GM19324 (cell line): Measurements from ENCODE around the gene KRT33B.
"Not testable (repeated sequence)": the region's sequence is repeated elsewhere in the genome, so short reads cannot be mapped to it uniquely, and the experiment has no call there.

Source experiments
- ATAC-seq: cut with Tn5 transposase; IDR thresholded peaks from one replicate; pipeline ENCODE4 v1.9.1; 2021; ENCODE audit warnings: mild to moderate bottlenecking, moderate library complexity; ENCODE audit not compliant: unreplicated experiment, low FRiP score

The KRT33B gene

DNA sequence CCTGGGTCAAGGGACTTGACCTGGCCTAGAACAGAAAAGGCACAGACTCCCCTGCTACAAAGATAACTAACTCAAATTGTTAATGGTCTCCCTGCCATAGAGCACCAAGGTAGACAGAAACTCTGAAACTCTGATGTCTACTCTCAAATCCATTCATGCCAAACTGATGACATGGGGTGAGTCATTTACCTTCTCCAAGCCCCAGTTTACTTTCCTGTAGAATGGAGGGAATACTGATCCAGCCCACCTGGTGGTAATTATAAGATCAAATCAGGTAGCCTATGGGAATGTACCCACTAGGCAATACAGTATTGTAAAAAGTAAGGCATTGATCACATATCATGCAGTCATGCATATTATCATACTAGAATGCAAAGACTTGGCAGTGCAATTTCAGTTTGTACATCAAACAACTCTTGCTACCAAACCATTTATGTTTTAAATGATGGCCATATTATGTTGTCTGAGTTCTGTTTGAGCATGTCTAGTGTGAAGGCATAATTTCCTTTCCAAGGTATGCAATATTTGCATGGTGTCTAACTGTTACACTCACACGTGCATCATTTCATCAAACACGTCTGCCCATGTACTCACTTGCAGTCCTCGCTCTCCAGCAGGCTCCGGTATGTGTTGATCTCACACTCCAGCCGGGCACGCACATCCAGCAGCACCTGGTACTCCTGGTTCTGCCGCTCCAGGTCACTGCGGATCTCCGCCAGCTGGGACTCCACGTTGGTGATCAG is 24.8 kb upstream of the KRT33B start:
- ATAC-seq, result no peak

DNA sequence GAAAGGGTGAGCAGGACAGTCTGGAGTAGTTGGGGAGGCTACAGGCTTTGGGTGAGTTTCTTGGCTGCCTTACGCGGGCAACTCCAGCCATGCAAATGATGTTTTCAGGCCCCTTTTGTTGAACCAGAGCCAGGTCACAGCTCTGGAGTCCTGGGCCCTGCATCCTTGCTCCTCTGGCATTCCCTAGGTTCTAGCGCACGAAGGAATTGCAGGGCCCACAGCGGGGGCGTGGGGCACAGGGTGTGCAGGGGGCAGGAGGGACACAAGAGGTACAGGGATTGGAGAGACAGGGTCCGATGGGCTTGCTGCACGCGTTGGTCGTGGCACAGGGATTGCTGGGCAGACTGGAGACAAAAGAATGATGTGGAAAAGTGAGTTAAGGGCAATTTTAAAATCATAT is 24.2 kb upstream of the KRT33B start:
- no peak for ATAC-seq

DNA sequence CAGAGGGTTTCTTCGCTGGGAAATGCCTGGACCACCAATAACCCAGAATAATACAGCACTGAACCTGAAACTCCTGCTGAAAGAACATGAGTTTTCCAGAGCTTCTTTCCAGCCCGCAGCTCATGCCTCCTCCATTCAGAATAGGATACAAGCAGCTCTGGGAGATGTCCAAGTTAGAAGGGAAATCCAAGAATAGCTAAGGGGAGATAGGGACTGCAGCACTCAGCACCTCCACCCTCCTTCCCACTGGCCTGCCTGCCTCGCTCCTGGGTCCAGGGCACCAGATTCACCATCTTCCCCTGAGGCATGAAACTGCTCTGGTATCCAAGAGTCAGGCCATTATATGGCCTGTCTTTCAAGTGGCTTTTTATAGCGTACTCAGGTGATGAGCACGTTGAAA is 23.7 kb upstream of the KRT33B start:
- no peak for ATAC-seq

DNA sequence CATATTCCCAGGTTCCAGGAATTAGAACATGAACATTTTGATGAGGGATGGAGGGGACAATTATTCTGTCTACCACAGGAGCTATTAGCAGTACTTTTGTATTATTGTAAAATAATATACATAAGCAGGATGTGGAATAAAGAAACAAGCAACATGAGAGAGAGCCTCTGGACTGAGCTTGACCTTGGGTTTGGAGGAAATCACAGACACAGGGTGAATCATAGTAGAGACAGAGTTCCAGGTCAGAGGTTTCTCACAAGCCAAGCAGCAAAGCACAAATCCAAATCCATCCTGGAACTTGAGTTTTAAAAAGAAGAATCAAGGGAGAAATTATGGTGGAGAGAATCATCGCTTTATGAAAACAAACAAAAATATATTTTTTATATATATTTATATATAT is 22.7 kb upstream of the KRT33B start:
- no peak for ATAC-seq

DNA sequence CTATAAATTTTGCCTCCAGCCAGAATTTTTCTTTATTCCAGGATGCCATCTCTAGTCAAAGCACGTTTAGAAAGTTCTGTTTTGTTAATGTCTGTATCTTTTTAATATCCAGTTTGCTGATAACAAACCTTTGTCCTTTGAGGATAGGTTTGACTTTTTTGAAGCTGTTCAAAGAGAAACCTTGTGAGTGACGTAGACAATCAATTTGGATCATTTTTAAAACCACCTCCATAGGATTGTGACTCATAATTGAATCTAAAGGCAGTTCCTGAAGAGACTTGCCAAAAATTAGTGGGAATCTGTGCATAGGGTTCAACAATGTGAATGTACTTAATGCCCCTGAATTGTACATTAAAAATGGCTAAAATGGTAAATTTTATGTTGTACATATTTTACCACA is 21.9 kb upstream of the KRT33B start:
- no peak for ATAC-seq

DNA sequence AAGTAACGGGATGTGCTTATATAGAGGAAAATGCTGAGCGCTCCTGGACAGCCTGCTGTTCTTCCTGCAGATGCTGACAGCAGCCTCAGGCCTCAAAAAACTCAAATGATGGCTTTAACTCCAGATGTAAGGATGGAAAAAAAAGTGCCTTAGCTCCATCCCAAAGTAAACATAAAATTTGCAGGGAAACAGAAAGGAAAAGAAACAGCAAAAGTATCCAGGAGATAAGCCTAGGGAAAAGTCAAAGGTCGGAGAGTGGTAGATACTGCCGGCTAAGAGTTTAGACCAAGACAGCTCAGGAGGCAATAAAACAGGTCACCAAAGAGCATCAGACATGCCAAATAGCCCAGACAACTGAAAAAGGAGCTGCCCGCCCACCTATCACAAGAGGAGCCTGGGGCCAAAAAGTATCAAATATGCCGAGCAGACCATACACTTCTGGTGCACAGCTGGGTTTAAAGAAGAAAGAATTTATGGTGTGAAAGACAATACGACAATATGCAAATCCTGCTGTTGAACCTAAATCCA is 20.9 kb upstream of the KRT33B start:
- no peak for ATAC-seq

DNA sequence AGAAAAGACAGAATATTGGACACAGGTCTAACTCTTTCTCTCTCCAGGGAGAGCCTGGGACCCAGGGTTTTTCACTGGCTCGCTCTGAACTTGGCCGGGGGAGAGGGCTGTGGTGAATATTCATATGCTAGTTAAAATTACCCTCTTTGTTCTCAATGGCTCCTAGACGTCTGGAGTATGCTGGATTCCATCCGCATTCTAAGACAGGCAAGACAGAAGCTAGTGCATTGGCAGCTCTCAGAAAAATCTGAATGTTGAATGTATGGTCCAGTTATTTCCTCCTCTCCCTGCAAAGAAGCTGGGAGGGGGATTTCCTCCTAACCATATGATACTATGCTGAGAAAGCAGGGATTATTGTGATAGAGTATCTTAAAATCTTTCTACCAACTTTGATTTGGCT is 18.1 kb upstream of the KRT33B start:
- no peak for ATAC-seq

DNA sequence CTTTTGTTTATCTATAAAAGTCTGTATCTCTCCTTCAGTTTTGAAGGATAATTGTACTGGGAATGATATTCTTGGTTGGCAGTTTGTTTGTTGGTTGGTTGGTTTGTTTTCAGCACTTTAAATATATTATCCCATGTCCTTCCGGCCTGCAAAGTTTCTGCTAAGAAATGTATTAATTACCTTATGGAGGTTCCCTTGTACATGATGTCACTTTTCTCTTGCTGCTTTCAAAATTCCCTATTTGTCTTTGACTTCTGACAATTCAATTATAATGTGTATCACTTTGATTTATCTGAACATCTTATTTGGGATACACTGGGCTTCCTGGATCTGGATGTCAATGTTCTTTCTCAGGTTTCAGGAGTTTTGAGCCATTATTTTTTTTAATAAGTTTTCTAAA is 16.6 kb upstream of the KRT33B start:
- no peak for ATAC-seq

DNA sequence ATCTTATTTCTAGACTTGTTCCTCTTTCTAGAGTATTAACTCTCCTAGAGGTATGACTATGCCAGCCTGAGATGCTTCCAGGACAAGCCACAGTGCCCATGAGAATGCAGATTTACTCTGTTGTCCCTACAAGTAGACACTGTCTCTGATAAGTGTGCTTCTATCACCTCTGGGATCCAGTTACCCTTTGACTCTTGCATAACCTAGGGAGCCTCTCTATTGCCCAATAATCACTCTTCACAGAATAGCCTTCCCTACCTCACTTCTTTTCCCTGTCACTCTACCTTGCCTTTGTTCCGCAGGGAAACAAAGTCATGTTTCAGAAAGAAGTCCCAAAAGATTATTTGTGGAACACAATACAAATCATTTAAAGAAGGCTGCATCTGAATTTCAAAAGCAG is 14.1 kb upstream of the KRT33B start:
- ATAC-seq, result no peak

DNA sequence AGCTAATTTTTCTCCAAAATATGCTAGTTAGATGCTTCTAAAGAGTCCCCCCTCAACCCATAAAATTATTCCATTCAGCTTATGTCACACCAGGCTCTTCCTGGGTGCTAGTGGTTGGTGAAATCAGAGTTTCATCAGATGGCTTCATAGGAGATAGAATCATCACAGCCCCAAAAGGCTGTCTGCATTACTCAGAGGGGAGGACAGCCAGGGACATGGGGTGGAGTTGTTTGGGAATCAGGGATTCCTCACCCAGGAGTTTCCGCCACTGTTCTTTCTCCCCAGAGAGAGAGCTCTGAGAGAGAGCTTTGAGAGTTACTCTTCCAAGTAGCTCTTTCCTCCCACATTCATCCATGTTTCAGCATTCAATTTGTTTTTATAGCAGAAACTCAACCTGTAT is 12.8 kb upstream of the KRT33B start:
- no peak for ATAC-seq

DNA sequence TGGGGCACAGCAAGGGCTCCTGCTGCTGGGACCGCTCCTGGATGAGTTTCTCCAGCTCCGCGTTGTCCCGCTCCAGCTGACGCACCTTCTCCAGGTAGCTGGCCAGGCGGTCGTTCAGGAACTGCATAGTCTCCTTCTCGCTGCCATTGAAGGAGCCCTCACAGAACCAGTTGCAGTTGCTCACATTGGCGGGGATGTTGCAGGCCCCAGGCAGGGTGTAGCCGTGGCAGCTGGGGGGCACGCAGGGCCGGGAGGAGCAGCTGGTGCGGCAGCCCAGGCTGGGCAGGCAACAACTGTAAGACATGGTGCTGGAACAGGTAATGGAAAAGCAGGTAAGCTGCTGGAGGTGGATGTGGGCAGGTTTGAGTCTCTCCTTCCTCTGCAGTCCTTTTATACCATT is 12.3 kb upstream of the KRT33B start, which contains the start of gene KRT34:
Gene KRT34 (minus strand): TSS at position 364 of the 400 bp plus-strand sequence. CDS start 60 bp downstream, at position 304.
- not testable (repeated sequence) for ATAC-seq

DNA sequence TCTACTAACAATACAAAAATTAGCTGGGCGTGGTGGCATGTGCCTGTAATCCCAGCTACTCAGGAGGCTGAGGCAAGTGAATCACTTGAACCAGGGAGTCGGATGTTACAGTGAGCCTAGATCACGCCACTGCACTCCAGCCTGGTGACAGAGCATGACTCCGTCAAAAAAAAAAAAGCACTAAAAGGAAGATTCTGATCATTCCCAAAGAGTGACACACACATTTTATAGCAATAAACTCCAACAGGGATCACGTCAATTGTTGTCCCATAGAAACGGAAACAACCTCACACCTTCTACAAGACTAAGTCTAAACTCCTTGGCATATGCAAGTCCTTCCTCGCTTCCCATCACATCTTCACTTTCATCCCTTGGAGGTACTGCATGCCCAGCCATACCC is 10.5 kb upstream of the KRT33B start:
- ATAC-seq, result not testable (repeated sequence)

DNA sequence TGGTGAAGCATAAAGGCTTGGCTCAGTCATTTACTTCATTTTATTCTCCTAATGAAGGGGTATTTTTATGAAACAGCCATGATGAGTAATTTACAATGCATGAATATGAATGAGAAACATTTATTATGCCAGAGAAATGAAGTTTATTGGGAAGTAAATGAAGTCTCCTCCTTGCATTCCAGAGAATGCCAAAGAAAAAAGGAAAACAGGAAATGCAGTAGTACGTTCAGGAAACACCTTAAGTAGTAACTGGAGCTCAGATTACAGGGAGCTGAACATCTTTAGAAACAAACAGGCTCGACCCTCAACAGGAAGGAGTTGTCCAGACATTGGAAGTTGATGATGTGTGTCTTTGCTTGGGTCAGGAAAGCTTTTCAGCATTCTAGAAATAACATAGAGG is 7.9 kb upstream of the KRT33B start:
- ATAC-seq, result no peak

DNA sequence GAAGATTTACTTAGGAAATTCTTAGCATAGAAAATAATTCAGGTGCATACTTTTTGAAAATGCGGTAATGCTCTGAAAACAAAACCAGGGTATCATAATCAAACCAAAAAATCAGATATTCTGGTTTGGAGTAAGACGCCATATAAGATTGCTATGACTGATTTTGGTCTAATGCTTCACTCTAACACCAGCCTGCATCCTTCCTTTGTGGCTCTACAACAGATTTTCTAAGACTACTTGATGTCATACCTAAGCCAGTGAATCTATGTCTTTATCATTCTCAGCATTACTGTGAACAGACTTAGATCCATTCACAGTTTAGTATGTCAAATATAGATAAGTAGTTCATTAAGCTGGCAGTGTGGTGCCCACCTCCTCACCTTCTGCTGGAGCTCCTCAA is 590 bp downstream of the KRT33B start:
- ATAC-seq, result no peak

DNA sequence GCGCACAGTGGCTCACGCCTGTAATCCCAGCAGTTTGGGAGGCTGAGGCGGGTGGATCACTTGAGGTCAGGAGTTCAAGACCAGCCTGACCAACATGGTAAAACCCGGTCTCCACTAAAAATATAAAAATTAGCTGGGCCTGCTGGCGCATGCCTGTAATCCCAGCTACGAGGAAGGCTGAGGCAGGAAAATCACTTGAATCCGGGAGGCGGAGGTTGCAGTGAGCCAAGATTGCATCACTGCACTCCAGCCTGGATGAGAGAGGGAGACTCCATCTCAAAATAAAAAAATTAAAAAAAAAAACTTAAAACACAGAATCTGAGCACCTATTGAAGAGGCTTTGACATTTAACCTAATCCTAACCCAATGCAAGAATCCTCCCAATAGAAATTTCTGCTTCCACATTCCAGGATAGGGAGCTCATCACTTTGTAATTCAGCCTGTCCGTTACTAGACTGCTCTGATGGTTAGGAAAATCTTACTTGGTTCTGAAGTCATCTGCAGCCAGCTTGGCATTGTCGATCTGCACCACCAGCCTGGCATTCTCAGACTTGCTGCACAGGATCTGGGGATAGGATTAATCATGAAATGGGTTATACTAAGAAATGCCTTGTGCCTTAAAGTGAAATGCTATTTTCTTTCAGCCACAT is 2.1 kb downstream of the KRT33B start:
- ATAC-seq, result no peak

DNA sequence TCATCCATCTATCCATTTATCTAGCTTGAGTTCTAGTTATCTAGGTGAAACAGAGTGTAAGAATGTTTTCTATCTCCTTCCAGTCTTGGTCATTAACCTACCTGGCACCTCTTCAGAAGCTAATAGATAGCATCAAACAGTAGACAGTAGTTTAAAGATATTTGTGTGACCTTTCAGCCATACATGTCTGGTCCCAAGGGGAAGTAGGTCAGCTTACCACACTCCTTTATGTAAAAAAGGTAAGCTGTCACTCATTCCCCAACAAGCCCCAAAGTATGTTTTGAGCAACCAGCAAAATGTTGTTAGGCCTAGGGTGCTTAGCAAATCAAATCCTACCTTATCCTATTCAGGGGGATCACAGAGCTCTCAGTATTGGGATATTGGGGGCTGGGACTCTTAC is 3.5 kb downstream of the KRT33B start:
- ATAC-seq, result no peak

DNA sequence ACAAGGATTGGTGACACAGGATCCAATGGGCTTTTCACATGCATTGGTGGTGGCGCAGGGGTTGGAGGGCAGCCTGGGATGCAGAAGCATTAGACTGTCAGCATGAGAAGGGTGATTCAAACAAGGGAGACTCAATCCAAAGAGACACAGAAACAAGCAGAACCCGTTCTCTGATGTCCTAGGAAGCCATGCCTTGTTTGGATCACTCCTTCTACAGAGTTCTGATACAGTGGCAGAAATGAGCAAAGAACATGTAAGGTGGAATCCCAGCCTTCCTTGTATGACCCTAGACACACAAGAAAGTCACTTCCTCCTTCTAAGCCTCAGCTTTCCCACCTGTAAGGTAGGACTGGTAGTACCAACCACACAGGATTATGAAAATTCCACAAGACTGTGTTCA is 5.7 kb downstream of the KRT33B start:
- ATAC-seq, result no peak

DNA sequence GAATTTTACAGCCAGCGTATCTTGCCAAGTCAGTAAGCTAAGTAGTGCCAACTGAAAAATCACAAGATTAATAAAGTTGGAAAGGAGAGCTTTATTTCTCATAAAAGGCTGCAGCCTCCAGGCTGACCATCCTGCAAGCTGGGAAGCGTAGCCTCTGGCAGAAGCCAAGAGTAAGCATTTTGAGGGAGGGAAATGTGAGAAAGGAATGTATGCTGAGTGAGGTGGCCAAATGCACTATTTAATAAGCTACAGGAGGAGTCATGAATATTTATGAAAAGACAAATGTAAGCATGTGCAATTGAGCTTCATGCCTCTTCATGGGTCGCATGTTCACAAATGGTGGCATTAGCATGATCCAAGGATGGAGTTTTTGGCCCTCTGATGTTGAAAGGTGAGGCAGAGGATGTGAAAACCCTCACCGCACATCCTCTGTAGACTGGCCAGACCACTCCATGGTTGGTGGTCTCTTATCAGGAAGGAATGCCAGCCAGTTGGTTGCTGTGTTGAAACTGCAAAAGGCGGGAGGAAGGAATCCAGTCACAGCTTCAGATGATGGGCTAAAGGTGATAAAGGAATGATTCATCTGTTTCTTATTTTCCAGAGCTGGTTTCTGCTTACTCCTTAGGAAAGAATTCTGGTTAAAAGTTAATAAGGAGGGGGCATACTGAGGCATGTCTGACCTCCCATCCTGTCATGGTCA is 9.2 kb downstream of the KRT33B start:
- ATAC-seq, result no peak

DNA sequence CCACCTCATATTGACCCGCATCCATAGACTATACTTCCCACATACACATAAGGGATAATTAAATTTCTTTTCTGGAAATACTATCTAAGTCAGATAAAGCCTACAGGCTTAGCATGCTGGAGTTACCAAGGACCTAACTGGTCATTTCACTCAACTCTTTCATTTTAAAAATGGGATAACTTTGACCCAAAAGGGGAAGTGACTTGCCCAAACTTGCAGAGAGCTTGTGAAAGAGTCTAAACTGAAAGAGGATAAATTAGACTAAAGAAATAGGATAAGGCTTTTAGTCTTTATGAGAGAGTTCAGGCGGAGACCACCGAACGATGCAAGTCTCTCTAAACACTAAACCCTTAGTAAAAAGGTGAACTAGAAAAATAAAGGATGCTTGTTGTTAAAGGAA is 15.1 kb downstream of the KRT33B start:
- ATAC-seq, result no peak

DNA sequence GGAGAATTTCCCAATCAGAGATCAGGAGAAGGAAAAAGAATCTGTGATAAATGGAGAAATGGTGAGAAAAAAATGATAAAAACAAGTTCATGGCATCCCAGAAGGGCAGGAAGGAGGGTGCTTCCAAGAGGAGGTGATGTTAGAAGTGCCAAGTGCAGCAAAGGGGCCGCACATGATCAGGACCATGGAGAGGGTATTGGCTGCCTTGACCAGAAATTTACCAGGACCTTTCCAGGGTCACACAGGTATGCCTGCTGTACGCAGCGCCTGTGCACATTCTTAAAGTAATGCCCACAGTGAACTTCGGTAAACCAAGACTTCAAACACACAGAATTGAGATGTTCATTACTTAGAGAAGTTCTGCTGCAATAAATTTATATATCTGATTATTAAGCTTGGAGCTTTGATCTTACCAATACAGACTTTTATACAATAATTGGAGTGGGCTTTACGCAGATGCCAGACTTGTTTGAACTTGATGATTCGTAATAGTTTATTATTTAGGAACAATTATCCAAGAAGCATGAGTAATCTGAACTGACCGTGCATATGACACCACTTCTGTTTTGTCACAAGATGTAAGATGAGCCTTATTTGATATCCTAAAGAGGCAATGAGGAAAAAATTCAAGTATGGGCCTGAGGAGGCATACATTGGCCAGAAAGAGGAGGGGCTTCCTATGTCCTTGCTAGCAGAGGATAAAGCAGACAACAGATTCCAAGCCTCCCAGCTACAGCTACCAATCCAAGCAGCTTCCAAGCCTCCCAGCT is 16.8 kb downstream of the KRT33B start:
- ATAC-seq, result no peak

DNA sequence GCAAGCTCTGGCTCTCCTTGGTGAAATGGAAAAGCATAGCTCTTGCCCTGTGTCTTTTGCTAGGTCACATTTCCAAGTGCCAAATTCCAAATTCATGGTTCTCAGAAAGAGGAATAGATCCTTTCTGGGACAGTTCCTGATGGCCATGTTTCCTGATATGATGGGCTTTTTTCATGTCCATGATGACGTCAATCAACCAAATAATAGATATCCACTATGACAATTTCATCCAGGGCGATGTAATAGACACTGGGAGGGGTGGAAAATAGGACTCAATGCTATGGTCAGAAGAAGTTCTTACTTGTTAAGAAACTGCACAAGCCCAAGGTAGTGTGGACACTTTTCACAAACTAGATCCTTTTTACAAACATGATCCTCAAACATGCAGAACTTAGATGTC is 18.4 kb downstream of the KRT33B start:
- no peak for ATAC-seq
